GM21619 (cell line): Measurements from ENCODE around the gene IQCK.
"Not testable (repeated sequence)": the region's sequence is repeated elsewhere in the genome, so short reads cannot be mapped to it uniquely, and the experiment has no call there.

Source experiments
- ATAC-seq: cut with Tn5 transposase; IDR thresholded peaks from one replicate; pipeline ENCODE4 v1.9.1; 2021; ENCODE audit not compliant: unreplicated experiment

Gene IQCK

DNA sequence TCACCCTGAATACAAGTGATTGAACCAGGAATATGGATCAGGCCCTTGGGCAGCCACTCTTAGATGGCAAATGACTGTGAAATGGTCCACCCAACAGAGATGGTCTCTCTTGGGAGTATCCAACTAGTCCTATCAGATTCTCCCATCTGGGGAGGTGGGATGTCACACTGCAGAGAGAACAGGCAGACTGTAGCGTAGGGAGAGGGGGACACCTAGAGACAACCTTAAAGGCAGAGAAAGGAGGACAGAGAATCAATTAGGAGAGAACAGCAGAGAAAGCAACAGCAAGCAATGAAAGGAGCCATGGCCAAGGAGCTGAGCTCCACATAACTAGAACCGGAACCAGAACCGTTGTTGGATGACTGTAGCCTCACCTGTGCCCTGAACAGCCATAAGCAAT, 37.2 kb downstream of the IQCK start:
- no peak for ATAC-seq

DNA sequence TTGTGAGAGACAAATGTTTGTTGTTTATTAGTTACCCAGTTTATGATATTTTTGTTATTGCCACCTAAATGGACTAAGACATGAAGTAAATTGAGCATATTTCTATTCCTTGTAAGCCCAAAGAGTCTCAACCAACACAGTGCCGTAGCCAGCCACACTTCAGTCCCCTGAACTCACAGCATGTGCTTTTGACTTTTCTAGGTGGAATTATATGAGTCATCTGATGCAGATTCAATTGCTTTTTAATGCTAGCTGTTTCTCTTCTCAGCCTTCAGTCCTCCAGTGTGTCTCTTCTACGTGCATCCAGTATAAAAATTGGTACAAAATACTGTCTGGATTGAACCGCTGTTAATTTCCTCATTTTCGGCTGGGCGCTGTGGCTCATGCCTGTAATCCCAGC, 39.0 kb downstream of the IQCK start:
- no peak for ATAC-seq

DNA sequence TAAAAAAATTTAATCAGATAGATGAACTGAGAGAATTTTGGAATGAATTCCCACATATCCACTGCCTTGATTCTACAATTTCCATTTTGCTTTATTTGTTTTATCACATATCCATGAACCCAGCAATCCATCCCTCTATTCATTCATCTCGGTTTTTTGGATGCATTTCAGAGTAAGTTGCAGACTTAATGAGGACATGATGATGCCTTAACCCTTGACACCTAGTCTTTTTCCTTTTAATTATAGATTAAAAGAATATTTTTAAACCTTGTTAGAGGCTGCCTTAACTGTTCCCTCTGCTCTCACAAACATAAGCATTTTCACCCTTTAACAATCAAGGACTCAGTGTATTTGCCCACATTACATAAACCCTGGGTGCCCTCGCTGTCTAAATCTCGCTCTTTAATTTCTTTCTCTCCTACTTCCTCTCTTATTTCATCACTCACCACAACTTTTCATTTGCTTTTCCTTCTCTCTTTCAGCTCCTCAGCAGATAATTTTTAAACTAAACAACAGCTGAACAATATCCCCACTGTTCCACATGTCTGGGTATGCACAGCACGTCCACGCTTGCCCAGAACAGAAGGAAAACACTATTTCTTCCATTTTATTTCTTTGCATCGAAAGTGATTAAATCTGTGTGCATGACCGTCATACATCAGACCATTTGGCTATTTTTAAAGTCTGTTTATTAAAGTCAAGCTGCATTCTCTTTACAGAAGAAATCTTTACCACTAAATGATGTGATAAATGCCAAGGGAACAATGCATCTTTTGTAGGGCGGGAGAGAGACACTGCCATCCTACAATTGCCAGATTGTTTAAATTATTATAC, 39.9 kb downstream of the IQCK start:
- no peak for ATAC-seq

DNA sequence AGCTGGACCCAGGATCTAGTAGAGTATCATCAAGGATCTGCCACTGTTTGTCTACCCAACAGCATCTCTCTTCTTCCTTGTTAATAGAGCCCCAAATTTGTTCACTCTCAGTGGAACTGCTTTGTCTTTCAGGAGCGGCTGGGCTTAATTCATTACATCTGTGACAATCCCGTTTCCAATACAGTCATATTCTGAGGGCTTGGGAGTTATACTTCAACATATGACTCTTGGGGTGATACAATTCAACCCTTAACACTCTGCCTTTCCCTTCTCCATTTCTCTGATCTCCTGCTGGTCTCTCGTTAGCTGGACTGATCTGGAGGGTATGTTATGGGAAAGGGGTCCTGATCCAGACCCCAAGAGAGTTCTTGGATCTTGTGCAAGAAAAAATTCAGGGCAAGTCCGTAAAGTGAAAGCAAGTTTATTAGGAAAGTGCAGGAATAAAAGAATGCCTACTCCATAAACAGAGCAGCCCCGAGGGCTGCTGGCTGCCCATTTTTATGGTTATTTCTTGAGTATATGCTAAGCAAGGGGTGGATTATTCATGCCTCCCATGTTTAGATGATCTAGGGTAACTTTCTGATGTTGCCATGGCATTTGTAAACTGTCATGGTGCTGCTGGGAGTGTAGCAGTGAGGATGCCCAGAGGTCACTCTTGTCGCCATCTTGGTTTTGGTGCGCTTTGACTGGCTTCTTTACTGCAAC, 42.4 kb downstream of the IQCK start:
- ATAC-seq = no peak

DNA sequence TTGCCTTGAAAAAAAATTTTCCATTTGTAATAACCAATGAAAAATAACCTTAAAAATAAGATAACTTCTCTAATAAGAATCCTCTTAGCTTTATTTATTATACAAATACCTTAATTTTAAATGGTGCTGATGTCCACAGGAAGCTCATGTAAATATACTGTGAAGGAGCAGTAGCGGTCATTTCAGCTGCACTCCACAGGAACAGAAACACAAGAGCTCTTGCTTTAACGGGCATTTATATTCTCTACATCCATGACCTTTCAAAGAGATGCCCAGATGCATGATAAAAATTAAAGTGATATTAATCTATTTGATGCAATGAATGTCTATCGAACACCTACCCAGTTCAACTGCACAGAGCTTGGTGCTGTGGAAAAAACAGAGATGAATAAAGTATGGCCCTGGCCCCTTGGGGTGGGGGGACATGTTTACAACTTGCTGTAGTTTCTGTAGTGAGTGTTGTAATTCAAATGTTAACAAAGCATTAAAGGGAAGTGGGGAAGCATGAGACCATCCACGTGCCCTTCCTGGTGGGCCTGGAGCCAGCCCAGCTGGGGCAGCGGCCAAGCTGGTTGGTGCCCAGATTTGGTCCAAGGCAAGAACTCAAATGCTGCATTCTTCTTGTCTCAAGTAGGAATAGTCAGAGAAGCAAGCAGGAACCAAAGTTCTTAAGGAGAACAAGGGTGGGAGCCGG, 47.9 kb downstream of the IQCK start:
- no peak for ATAC-seq

DNA sequence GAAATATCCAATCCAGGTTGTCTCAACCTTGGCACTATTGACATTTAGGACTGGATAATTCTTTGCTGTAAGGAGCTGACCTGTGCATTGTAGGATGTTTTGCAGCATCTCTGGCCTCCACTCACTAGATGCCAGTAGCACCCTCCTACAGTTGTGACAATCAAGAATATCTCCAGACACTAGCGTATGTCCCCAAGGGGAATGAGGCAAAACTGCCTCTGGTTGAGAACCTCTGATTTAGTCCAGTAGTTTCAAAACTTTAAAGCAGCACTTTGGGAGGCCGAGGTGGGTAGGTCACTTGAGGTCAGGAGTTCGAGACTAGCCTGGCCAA, 48.4 kb downstream of the IQCK start:
- ATAC-seq = no peak

DNA sequence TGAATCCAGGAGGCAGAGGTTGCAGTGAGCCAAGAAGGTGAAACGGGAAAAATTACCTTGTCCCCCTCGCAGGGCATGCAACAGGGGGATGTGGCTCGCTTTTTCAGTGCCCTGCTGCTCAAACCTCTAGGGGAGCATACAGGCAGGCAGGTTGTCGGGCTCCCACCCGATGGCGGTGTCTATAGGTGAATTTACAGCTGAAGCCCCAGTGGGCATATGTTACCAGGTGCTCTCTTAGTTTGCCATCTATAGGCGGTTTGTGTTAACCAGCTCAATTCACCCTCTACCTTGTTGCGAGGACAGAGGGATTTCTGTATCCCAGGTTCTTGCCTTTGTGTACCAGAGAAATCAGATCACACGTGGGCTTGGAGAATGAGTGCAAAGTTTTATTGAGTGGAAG, 48.9 kb downstream of the IQCK start:
- ATAC-seq = no peak

DNA sequence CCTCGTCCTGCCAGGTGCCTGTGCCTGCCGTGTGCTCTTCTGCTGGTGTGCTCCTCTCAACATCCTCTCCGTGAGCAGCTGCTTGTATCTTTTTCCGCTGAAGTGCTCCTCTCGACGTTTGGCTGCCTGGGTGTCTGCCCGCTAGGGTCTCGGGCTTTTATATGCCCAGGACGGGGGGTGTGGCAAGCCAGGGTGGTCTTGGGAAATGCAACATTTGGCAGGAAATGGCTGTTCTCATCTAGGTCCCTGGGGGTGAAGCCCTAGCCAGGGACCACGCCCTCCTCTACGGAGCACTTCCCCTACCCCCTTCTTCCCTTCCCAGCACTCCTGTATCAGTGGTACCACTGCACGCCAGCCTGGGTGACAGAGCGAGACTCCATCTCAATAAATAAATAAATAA, 49.4 kb downstream of the IQCK start:
- ATAC-seq = no peak

DNA sequence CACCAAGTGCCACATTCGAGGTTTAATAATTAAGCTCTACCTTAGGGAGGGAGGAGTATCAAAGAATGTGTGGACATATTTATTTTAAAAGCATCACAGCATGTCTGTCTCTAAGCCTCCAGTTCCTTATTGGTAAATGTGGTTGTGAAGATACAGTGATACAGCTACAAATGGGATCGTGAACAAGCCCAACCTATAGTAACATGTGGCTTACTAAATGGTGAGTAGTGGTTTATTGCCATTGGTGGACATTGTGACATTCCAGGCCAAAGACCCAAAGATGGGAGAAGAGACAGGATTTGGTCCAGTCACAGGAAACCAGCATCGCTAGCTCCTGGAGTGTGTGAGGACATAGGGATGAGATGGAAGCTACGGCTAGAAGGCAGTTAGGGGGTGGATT, 51.2 kb downstream of the IQCK start:
- no peak for ATAC-seq

DNA sequence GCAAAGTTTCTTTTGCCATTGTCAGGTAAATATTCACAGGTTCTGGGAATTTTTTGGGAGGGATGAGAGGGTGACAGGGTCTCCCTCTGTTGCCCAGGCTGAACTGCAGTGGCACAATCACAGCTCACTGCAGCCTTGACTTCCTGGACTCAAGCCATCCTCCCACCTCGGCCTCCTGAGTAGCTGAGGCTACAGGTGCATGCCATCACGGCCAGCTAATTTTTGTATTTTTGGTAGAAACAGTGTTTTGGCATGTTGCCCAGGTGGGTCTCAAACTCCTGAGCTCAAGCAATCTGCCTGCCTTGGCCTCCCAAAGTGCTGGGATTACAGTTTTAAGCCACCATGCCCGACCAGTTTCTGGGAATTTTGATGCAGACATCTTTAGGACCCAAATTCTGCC, 53.0 kb downstream of the IQCK start:
- no peak for ATAC-seq

DNA sequence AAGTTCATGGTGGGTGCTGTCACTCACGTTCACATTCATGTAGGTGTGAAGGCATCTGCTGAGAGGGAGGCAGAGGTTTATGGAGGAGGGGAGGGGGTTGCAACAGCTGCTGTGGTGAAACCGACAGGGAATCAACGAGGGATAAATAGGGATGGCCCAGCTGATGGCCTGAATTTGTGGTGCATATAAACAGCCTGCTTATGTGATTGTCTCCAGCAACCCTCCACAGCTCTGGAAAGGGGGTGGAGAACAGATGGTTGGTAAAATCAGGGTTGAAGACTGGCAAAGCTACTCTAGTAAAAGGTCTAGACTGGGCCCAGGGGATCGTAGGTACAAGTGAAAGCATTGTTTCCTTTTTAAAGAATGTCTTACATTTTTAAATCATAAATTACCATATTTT, 53.7 kb downstream of the IQCK start:
- no peak for ATAC-seq

DNA sequence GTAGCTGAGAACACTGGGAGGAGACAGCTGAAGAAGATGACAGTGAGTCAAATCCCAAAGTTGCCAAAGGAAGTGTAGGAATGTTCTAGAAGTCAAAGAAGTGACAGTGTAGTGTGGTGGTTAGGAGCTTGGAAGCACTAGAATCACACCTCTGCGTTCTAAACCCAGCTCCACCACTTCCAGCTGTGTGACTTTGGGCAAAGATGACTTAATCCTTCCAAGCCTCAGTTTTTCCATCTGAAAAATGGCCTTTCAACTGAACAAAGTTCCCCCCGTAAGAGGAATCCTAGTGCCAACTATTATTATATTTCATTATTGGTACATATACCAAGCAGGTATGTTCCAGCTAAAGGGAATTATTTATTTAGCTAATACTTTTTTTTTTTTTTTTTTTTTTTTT, 56.0 kb downstream of the IQCK start:
- ATAC-seq = no peak

DNA sequence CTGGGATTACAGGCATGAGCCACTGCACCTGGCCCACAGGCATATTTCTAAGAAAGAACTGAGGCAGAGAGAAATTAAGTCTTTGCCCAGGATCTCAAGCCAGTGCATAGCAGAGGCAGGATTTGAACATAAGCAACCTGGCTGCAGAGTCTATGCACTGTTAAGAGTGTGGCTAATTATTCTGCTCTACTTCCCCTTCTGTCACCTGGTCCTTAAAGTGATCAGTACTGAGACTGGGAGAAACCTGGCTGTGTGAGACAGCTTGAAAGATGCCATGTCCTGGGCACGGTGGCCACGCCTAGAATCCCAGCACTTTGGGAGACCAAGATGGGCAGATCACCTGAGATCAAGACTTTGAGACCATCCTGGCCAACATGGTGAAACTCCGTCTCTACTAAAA, 58.1 kb downstream of the IQCK start:
- no peak for ATAC-seq

DNA sequence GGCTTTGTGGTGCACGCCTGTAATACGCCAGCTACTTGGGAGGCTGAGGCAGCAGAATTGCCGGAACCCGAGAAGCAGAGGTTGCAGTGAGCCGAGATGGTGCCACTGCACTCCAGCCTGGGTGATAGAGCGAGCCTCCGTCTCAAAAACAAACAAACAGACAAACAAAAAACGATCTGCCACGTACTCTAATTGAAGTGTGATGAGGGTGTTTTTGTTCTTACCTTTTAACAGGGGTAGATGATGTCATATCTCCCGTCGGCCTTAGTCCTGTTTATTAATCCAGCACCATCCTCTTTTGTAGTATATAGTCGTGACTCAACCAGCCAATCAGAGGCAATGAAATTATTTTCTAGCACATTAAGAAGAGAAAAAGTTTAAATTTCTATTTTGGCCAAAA, 58.5 kb downstream of the IQCK start:
- ATAC-seq = no peak

DNA sequence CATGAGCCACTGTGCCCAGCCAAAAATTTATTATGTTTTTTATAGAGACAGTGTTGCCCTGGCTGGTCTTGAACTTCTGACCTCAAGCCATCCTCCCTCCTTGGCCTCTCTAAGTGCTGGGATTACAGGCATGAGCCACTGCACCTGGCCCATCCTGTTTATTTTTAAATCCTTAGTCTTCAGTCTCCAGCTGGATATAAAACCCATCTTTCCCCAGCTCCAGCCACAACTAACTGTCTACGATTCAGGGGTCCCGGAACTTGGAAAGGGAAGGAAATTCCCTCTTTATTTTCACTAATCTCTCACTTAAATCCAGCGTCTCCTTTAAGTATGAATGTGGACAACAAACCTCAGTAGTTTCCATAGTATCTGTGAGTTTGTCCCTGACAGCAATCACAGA, 62.2 kb downstream of the IQCK start:
- ATAC-seq = no peak

DNA sequence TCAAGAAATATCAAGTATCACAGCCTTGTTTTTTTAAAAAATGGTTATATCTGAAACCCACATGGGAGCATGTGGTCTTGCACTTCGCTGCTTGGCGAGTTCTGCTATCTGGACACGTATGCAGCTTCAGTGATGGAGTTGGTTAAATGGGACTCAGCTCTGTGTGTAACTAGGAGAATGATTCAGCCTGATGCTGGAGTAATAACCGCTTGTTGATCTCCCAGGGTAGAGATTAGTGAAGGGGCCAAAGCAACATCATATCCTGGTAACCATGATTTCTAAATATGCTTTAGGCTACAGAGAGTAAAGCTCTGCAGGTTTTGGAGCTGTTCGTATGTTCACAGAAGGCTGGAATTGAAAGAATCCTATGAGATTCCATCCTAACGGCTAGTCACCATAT, 63.2 kb downstream of the IQCK start:
- ATAC-seq = no peak

DNA sequence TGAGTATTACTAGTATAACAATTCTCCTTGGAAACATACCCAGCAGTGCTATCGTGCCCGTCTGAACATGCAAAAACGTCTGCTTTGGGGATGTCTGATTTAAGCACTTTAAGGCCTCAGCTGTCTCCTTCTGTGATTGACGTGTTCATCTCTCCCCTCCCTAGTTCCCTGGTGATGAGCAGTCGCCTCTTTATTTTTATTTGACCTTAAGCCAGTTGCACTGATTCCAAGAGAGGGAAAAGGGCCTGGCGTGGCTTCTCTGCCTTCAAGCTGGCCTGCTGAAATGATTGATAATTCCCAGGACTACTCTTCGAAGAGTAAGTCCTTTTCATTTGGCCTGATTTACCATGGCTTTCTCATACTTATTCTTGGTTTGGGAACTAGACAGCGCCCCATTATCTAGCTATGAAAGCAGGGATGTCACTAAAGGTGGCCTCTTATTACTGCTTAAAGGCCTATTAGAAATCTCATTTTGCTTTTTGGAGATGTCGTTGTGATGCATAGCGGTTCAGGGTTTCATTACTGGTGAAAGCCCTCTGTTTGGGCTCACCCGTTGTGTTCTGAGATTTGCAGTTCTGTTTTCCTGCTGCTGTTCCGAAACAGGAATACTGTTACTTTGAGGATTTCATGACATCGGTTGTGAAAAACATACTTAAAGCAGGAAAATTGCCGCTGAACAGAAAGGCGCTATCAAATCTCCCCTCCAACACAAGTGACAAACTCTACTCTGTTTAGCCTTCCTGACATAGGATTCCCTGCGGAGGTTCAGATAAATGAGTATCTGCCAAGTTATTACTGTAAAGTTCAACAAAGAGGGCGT, 65.5 kb downstream of the IQCK start:
- no peak for ATAC-seq

DNA sequence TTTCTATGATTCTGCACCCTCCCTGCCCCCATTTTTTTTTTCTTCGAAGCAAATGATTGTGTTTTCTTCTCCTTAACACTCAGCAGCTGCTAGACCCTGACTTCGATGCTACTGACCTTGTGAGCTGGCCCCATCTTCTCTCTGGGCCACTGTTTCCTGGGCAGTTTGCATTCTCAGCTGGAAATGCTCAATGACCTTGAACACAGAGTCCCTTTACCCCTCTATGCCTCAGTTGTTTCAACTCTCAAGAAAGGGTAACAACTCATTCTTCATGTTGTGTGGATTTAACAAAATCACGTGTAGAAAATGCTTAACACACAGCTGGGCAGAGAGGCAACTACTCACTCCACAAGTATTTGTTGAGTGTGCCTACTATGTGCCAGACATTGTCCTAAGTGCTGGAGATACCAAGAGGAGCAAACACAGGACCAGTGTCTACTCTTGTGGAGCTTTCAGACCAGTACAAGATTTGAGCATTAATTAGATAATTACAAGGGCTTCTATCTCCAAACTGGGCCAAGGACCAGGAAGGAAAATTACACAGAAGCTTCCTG, 66.2 kb downstream of the IQCK start:
- no peak for ATAC-seq

DNA sequence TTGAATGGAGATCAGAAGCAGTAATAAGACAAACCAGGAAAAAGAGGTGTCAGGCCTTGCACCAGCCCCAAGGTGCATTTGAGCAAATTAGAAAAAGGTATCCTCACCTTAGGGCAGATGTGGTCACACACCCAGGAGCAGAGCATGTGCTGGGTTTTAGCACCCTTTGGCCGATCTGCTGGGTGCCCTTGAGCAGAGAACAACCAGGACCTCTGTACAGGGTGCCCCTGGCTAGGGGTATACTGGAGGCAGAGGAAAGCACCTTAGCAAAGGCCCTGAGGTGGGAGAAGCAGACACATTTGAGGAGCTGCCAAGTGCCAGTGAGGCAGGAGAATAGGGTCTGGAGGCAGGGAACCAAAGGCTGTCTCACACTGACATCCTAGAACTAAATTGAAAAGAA, 67.0 kb downstream of the IQCK start:
- no peak for ATAC-seq

DNA sequence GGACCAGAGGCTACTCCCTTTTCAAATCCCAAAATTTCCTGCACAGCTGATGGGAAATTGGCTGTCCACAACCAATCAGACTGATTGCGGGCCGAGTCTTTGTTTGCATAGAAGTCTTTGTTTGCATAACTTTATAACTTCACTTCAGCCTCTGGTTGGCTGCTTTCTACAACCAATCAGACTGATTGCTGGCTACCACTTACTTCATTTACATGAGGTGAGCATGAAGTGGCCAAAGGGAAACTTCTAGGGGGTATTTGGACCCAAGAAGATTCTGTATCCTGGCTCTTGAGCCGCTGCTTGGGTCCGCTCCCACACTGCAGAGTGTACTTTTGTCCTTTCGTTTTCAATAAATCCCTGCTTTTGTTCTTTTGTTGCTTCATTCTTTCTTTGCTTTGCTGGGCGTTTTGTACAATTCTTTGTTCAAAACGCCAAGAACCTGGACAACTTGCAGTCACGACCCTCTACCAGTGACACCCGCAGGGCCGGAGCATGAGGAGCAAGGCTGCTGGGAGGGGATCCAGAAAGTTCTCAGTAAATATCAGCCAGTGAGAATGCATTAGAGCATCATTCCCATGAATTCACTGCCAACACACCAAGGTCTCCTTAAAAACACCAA, 67.5 kb downstream of the IQCK start:
- ATAC-seq = no peak

DNA sequence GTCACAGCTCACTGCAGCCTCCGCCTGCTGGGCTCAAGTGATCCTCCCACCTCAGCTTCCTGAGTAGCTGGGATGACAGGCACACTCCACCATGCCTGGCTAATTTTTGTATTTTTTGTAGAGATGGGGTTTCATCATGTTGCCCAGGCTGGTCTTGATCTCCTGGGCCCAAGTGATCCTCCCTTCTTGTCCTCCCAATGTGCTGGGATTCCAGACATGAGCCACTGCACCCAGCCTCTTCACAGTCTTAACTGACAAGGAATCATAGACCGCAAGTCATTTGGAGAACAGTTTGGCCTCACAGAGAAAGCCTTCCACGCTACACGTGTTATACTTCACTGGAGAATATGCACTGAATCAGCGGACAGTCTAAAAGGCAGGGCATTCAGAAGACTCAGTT, 83.3 kb downstream of the IQCK start:
- not testable (repeated sequence) for ATAC-seq
